HG02970 (cell line): ENCODE results near the gene SMG1.
"Not testable (repeated sequence)": the region's sequence is repeated elsewhere in the genome, so short reads cannot be mapped to it uniquely, and the experiment has no call there.

Experiments
- ATAC-seq: cut with Tn5 transposase; IDR thresholded peaks from one replicate; pipeline ENCODE4 v1.9.1; 2021; ENCODE audit warnings: mild to moderate bottlenecking, moderate library complexity, moderate number of reproducible peaks; ENCODE audit not compliant: unreplicated experiment, low FRiP score

The SMG1 gene

GRCh38 chr16:18936727-18937340, 10.6 kb upstream of the SMG1 start:
- ATAC-seq = no peak

GRCh38 chr16:18933501-18933900, 7.3 kb upstream of the SMG1 start:
- no peak for ATAC-seq

- ATAC-seq = no peak
Measured at GRCh38 chr16:18932243-18932987, 6.2 kb upstream of the SMG1 start.

- no peak for ATAC-seq
Measured at GRCh38 chr16:18931756-18932155, 5.5 kb upstream of the SMG1 start.

GRCh38 chr16:18930095-18930494, 3.9 kb upstream of the SMG1 start:
- ATAC-seq = not testable (repeated sequence)

GRCh38 chr16:18928073-18928472, 1.9 kb upstream of the SMG1 start:
- ATAC-seq = not testable (repeated sequence)

- peak; percentile 46 for ATAC-seq
Measured at GRCh38 chr16:18925215-18925985, 808 bp downstream of the SMG1 start.

- not testable (repeated sequence) for ATAC-seq
Measured at GRCh38 chr16:18923935-18924334, 2.3 kb downstream of the SMG1 start.

- not testable (repeated sequence) for ATAC-seq
Measured at GRCh38 chr16:18923124-18923523, 3.1 kb downstream of the SMG1 start.

GRCh38 chr16:18909585-18909984, 16.6 kb downstream of the SMG1 start:
- ATAC-seq = not testable (repeated sequence)

GRCh38 chr16:18908716-18909115, 17.5 kb downstream of the SMG1 start:
- ATAC-seq = not testable (repeated sequence)

- not testable (repeated sequence) for ATAC-seq
Measured at GRCh38 chr16:18902778-18903177, 23.4 kb downstream of the SMG1 start.

GRCh38 chr16:18902044-18902443, 24.2 kb downstream of the SMG1 start:
- not testable (repeated sequence) for ATAC-seq

GRCh38 chr16:18901194-18901593, 25.0 kb downstream of the SMG1 start:
- ATAC-seq = not testable (repeated sequence)

- not testable (repeated sequence) for ATAC-seq
Measured at GRCh38 chr16:18884456-18884855, 41.8 kb downstream of the SMG1 start.

GRCh38 chr16:18877734-18878133, 48.5 kb downstream of the SMG1 start:
- not testable (repeated sequence) for ATAC-seq

- ATAC-seq = not testable (repeated sequence)
Measured at GRCh38 chr16:18877259-18877658, 48.9 kb downstream of the SMG1 start.

GRCh38 chr16:18876301-18876700, 49.9 kb downstream of the SMG1 start:
- not testable (repeated sequence) for ATAC-seq

GRCh38 chr16:18869043-18869771, 57.0 kb downstream of the SMG1 start:
- ATAC-seq = not testable (repeated sequence)

GRCh38 chr16:18866277-18866823, 59.9 kb downstream of the SMG1 start:
- ATAC-seq = not testable (repeated sequence)
